BJ (cell line): ENCODE data around the gene RPS6KB1. TPM values are rescaled to one million over a fixed set of nuclear protein-coding genes. Genes with fewer than 3 reads are reported as not detected.

ENCODE experiments used
- CTCF ChIA-PET: fragments of 350-600 bp; formaldehyde crosslinking; extraction: SDS; loops from one replicate; lab custom pipeline; 2021; ENCODE audit warnings: antibody characterized with exemption, inconsistent platforms; lab: Yijun Ruan, JAX
- POLR2A ChIA-PET: fragments of 300-600 bp; sonication (Branson Sonifier 250); formaldehyde crosslinking; extraction: SDS; loops from one replicate; lab custom pipeline; 2021; ENCODE audit warnings: antibody characterized with exemption; lab: Charles Lee
- DNase-seq: peaks from one replicate; pipeline ENCODE4 v3.0.0-alpha.2; 2011; ENCODE audit warnings: low read depth
- H3K27me3 ChIP-seq: 2 replicates; pipeline ENCODE4 v1.6.0; 2011; ENCODE audit warnings: low read length; ENCODE audit not compliant: control insufficient read depth, insufficient read depth
- H3K36me3 ChIP-seq: 2 replicates; pipeline ENCODE4 v1.5.1; 2011; ENCODE audit warnings: low read length; ENCODE audit not compliant: control insufficient read depth, insufficient read depth
- H3K4me3 ChIP-seq: 2 replicates; pipeline ENCODE4 v1.5.1; 2011; ENCODE audit warnings: low read depth, mild to moderate bottlenecking, control low read depth, low read length
- polyA plus RNA-seq: library from polyadenylated mRNA; depleted of rRNA; stranded (reverse); fragments of >200 nt; gene quantifications from 2 replicates; pipeline ENCODE4 v1.2.3, GENCODE V29; 2011
- TF ChIP-seq, protein P1 (sequence below): IDR thresholded peaks from 2 replicates; pipeline ENCODE4 v1.5.1; 2011; ENCODE audit warnings: low read depth, mild to moderate bottlenecking, control low read depth, inconsistent platforms, low read length, moderate library complexity; ENCODE audit not compliant: insufficient read depth

RPS6KB1 gene
- polyA plus RNA-seq, 1 experiment = 7.4 TPM

- CTCF ChIA-PET = interaction anchor here (0.9 to 2.4 kb wide), 2 partner anchors 16 to 129 kb away, joined by 3 to 7 read pairs; no protein-coding TSS in a partner anchor
Measured at GRCh38 chr17:59876107-59876506, 16.8 kb upstream of the RPS6KB1 start.

GRCh38 chr17:59877965-59878364 lies 15.0 kb upstream of the RPS6KB1 start:
- Histone ChIP-seq H3K36me3 (no peaks in the 10 kb centered on the region), H3K27me3 (no peaks in the 10 kb centered on the region), H3K4me3 (no peak overlapping the region)
- TF ChIP-seq, protein P1, sequence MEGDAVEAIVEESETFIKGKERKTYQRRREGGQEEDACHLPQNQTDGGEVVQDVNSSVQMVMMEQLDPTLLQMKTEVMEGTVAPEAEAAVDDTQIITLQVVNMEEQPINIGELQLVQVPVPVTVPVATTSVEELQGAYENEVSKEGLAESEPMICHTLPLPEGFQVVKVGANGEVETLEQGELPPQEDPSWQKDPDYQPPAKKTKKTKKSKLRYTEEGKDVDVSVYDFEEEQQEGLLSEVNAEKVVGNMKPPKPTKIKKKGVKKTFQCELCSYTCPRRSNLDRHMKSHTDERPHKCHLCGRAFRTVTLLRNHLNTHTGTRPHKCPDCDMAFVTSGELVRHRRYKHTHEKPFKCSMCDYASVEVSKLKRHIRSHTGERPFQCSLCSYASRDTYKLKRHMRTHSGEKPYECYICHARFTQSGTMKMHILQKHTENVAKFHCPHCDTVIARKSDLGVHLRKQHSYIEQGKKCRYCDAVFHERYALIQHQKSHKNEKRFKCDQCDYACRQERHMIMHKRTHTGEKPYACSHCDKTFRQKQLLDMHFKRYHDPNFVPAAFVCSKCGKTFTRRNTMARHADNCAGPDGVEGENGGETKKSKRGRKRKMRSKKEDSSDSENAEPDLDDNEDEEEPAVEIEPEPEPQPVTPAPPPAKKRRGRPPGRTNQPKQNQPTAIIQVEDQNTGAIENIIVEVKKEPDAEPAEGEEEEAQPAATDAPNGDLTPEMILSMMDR = no peak
- POLR2A ChIA-PET = no interaction called here
- DNase-seq = no peak
- CTCF ChIA-PET = no interaction called here

More at GRCh38 chr17:59876107-59876506, 16.8 kb upstream of the RPS6KB1 start:
- Histone ChIP-seq H3K36me3 (no peaks in the 10 kb centered on the region), H3K4me3 (no peak overlapping the region), H3K27me3 (no peaks in the 10 kb centered on the region)
- TF ChIP-seq, protein P1 = no peak
- no peak for DNase-seq
- POLR2A ChIA-PET = interaction anchor here (0.7 kb wide), 1 partner anchor 36 kb away, joined by 5 read pairs; no protein-coding TSS in a partner anchor

DNA sequence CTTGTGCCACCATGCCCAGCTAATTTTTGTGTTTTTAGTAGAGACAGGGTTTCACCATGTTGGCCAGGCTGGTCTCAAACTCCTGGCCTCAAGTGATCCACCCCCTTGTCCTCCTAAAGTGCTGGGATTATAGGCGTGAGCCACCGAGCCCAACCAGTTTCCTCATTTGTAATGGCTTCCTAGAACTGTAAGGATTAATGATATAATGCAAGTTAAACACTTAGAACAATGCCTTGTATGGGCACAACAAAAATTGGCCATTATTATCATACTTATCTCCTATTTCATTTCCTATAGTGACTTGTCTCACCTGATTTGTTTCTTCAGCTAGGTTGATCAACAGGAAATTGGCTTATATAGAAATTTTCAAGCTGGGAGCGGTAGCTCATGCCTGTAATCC lies 14.3 kb upstream of the RPS6KB1 start:
- Histone ChIP-seq H3K27me3 (no peaks in the 10 kb centered on the region), H3K4me3 (no peak overlapping the region), H3K36me3 (no peaks in the 10 kb centered on the region)
- TF ChIP-seq, protein P1 = no peak
- DNase-seq = no peak
- POLR2A ChIA-PET = no interaction called here
- CTCF ChIA-PET = no interaction called here

- DNase-seq = no peak
- ChIA-PET CTCF (no interaction called here), POLR2A (no interaction called here)
- H3K4me3 ChIP-seq = no peak overlapping the region
- no peaks in the 10 kb centered on the region for H3K27me3 ChIP-seq
- H3K36me3 ChIP-seq = no peaks in the 10 kb centered on the region
- TF ChIP-seq, protein P1 = no peak
Measured at GRCh38 chr17:59884861-59885260, 8.1 kb upstream of the RPS6KB1 start.

DNA sequence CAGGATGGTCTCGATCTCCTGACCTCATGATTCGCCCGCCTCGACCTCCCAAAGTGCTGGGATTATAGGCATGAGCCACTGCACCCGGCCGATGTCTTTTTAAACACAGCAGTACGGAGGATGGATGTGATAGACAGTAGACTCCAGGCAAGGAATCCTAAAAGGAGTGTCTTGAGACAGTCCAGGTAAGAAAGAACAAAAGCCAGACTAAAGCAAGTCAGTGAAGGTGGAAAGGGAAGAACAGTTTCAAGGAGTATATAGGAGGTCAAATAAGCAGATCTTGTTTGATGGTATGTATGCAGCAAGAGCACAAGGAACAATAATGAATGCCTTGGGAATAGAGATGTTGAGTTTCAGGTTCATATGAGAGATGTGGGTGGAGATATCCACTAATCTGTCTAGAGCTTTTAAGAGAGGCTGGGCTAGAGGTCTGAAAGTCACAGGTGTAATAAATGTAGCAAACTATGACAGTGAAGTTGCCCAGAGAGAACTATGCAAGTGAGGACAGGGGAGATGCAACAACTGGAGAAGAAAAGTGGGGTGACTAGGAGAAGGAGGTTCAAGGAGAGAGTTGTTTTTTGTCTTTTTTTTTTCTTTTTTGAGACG lies 4.7 kb upstream of the RPS6KB1 start:
- Histone ChIP-seq H3K4me3 (no peak overlapping the region), H3K27me3 (no peaks in the 10 kb centered on the region), H3K36me3 (no peaks in the 10 kb centered on the region)
- ChIA-PET CTCF (interaction anchor here (1.2 kb wide), 1 partner anchor 134 kb away, joined by 3 read pairs; no protein-coding TSS in a partner anchor), POLR2A (no interaction called here)
- no peak for DNase-seq
- TF ChIP-seq, protein P1 = no peak
